WTC11 (cell line): ENCODE measurements around the gene MAP3K3. TPM values are rescaled to one million over a fixed set of nuclear protein-coding genes. Genes with fewer than 3 reads are reported as not detected.

Experiments used
- ATAC-seq: fragments of 200-7000 bp; cut with Tn5 transposase; 2 replicates; pipeline ENCODE4 v1.10.0; 2021; ENCODE audit warnings: mild to moderate bottlenecking, moderate library complexity
- CTCF ChIA-PET: fragments of 300-600 bp; sonication (Branson Sonifier 250); formaldehyde crosslinking; loops from one replicate; lab custom pipeline; 2021; ENCODE audit warnings: antibody characterized with exemption; lab: Charles Lee
- POLR2A ChIA-PET: fragments of 350-600 bp; sonication (Branson Sonifier 250); formaldehyde crosslinking; loops from one replicate; lab custom pipeline; 2021; ENCODE audit warnings: antibody characterized with exemption; lab: Charles Lee
- DNase-seq: peaks from one replicate; pipeline ENCODE4 v3.0.0; 2021; ENCODE audit warnings: low spot score
- H3K27ac Mint-ChIP-seq: 2 replicates; pipeline ENCODE4 v1.8.0; 2021; ENCODE audit warnings: mixed read lengths
- H3K27me3 Mint-ChIP-seq: 2 replicates; pipeline ENCODE4 v1.8.0; 2021; ENCODE audit warnings: low read depth, mild to moderate bottlenecking, moderate library complexity, mixed read lengths
- H3K36me3 Mint-ChIP-seq: 2 replicates; pipeline ENCODE4 v1.8.0; 2021; ENCODE audit warnings: mixed read lengths
- H3K4me1 Mint-ChIP-seq: 2 replicates; pipeline ENCODE4 v1.8.0; 2022; ENCODE audit warnings: mixed read lengths
- H3K4me3 Mint-ChIP-seq: 2 replicates; pipeline ENCODE4 v1.8.0; 2021; ENCODE audit warnings: mild to moderate bottlenecking, moderate library complexity, mixed read lengths
- H3K9me3 Mint-ChIP-seq: 2 replicates; pipeline ENCODE4 v1.8.0; 2021; ENCODE audit warnings: mixed read lengths
- AFF4 ChIP-seq: sonication (generic); formaldehyde crosslinking; IDR thresholded peaks from 2 replicates; pipeline ENCODE4 v1.8.1; 2023; ENCODE audit warnings: mild to moderate bottlenecking, missing genetic modification reagents, borderline replicate concordance
- ATF6 ChIP-seq: sonication (generic); formaldehyde crosslinking; IDR thresholded peaks from 2 replicates; pipeline ENCODE4 v1.8.1; 2023; ENCODE audit warnings: mild to moderate bottlenecking, missing genetic modification reagents
- CREB1 ChIP-seq: sonication (generic); formaldehyde crosslinking; IDR thresholded peaks from 2 replicates; pipeline ENCODE4 v1.8.0; 2023; ENCODE audit warnings: mild to moderate bottlenecking, missing genetic modification reagents
- ETV6 ChIP-seq: sonication (generic); formaldehyde crosslinking; IDR thresholded peaks from 2 replicates; pipeline ENCODE4 v1.8.1; 2022; ENCODE audit warnings: mild to moderate bottlenecking, missing genetic modification reagents
- FOXJ3 ChIP-seq: sonication (generic); formaldehyde crosslinking; IDR thresholded peaks from 2 replicates; pipeline ENCODE4 v1.9.0; 2021; ENCODE audit warnings: missing genetic modification reagents, mild to moderate bottlenecking, borderline replicate concordance
- FOXK1 ChIP-seq: sonication (generic); formaldehyde crosslinking; IDR thresholded peaks from 2 replicates; pipeline ENCODE4 v1.8.0; 2022; ENCODE audit warnings: mild to moderate bottlenecking, moderate library complexity, missing genetic modification reagents
- GABPB1 ChIP-seq: sonication (generic); formaldehyde crosslinking; IDR thresholded peaks from 2 replicates; pipeline ENCODE4 v1.8.1; 2023; ENCODE audit warnings: mild to moderate bottlenecking, missing genetic modification reagents
- GRHL2 ChIP-seq: fragments of 250-450 bp; sonication (Bioruptor Pico); IDR thresholded peaks from 2 replicates; pipeline ENCODE4 v1.8.0; 2022; ENCODE audit warnings: mild to moderate bottlenecking, moderate library complexity; ENCODE audit not compliant: insufficient replicate concordance, severe bottlenecking
- JAZF1 ChIP-seq: fragments of 250-450 bp; sonication (Bioruptor Pico); IDR thresholded peaks from 2 replicates; pipeline ENCODE4 v1.9.0; 2021; ENCODE audit warnings: moderate library complexity, mild to moderate bottlenecking, inconsistent platforms
- MLX ChIP-seq: sonication (generic); formaldehyde crosslinking; IDR thresholded peaks from 2 replicates; pipeline ENCODE4 v1.8.1; 2023; ENCODE audit warnings: mild to moderate bottlenecking, missing genetic modification reagents, moderate library complexity
- NR3C1 ChIP-seq: sonication (generic); formaldehyde crosslinking; conservative IDR thresholded peaks from 2 replicates; pipeline ENCODE4 v1.8.1; 2023; ENCODE audit warnings: low read depth, mild to moderate bottlenecking, missing genetic modification reagents
- SMAD3 ChIP-seq: sonication (generic); formaldehyde crosslinking; IDR thresholded peaks from 2 replicates; pipeline ENCODE4 v1.8.0; 2022; ENCODE audit warnings: missing genetic modification reagents, mild to moderate bottlenecking, borderline replicate concordance
- SP1 ChIP-seq: sonication (generic); formaldehyde crosslinking; conservative IDR thresholded peaks from 2 replicates; pipeline ENCODE4 v1.8.1; 2022; ENCODE audit warnings: missing genetic modification reagents
- STAT6 ChIP-seq: sonication (generic); formaldehyde crosslinking; conservative IDR thresholded peaks from 2 replicates; pipeline ENCODE4 v1.8.1; 2023; ENCODE audit warnings: mild to moderate bottlenecking, low read depth, missing genetic modification reagents, moderate library complexity
- TEAD4 ChIP-seq: sonication (generic); formaldehyde crosslinking; IDR thresholded peaks from 2 replicates; pipeline ENCODE4 v1.8.0; 2022; ENCODE audit warnings: mild to moderate bottlenecking, missing genetic modification reagents
- USF2 ChIP-seq: sonication (generic); formaldehyde crosslinking; IDR thresholded peaks from 2 replicates; pipeline ENCODE4 v1.8.1; 2023; ENCODE audit warnings: mild to moderate bottlenecking, missing genetic modification reagents, moderate library complexity
- ZMAT4 ChIP-seq: fragments of 250-450 bp; sonication (Bioruptor Pico); IDR thresholded peaks from 2 replicates; pipeline ENCODE4 v1.9.0; 2021; ENCODE audit warnings: mild to moderate bottlenecking
- ZNF219 ChIP-seq: sonication (generic); formaldehyde crosslinking; IDR thresholded peaks from 2 replicates; pipeline ENCODE4 v1.8.0; 2023; ENCODE audit warnings: missing genetic modification reagents, mild to moderate bottlenecking, borderline replicate concordance
- ZNF317 ChIP-seq: sonication (generic); formaldehyde crosslinking; IDR thresholded peaks from 2 replicates; pipeline ENCODE4 v1.8.1; 2023; ENCODE audit warnings: low read depth, mild to moderate bottlenecking, moderate library complexity, missing genetic modification reagents, borderline replicate concordance
- ZNF512 ChIP-seq: sonication (generic); formaldehyde crosslinking; IDR thresholded peaks from 2 replicates; pipeline ENCODE4 v1.8.1; 2022; ENCODE audit warnings: missing genetic modification reagents, borderline replicate concordance
- total RNA-seq: library from RNA; stranded (reverse); gene quantifications from 3 replicates; pipeline ENCODE4 v1.2.3, GENCODE V29; 2021

The MAP3K3 gene
- total RNA-seq, 1 experiment from 2014 or later, result 25.7 TPM

- Mint-ChIP-seq H3K4me3 (no peak overlapping the region), H3K36me3 (no peaks in the 10 kb centered on the region; the same call in 1 of the 2 replicates), H3K27me3 (no peaks in the 10 kb centered on the region), H3K4me1 (peaks cover 50% of the 10 kb centered on the region), H3K27ac (peak overlapping the region; percentile 57; the same call in 1 of the 2 replicates), H3K9me3 (no peaks in the 10 kb centered on the region)
- ChIA-PET CTCF (interaction anchor here (2.0 to 3.5 kb wide), 5 partner anchors 18 to 270 kb away, joined by 7 to 34 read pairs (median 14); no protein-coding TSS in a partner anchor), POLR2A (no interaction called here)
- no peak for ATAC-seq
- DNase-seq, result no peak
- TF ChIP-seq GABPB1 (CRISPR knock-in tag) (no peak), ZNF219 (CRISPR knock-in tag) (no peak), CREB1 (CRISPR knock-in tag) (no peak), SMAD3 (CRISPR knock-in tag) (no peak), FOXK1 (CRISPR knock-in tag) (no peak), ATF6 (CRISPR knock-in tag) (no peak), ZNF317 (no peak)
Observed at GRCh38 chr17:63676584-63676983, 54.4 kb downstream of the MAP3K3 start.

- Mint-ChIP-seq H3K27ac (no peak overlapping the region), H3K4me3 (no peak overlapping the region), H3K9me3 (no peaks in the 10 kb centered on the region), H3K4me1 (peaks cover 33% of the 10 kb centered on the region), H3K27me3 (no peaks in the 10 kb centered on the region), H3K36me3 (peaks cover 11% of the 10 kb centered on the region)
- ChIA-PET CTCF (interaction anchor here (0.6 to 3.5 kb wide), 32 partner anchors 9 to 499 kb away, joined by 3 to 31 read pairs (median 6); partner anchors contain the start of genes DCAF7 and MAP3K3), POLR2A (interaction anchor here (0.5 to 1.1 kb wide), 5 partner anchors 21 to 253 kb away, joined by 3 to 7 read pairs (median 3); partner anchors contain the start of genes LIMD2 and MAP3K3)
- ATAC-seq (peak; percentile 83), DNase-seq (no peak)
- TF ChIP-seq ETV6, result no peak
- TF ChIP-seq ZNF512 (CRISPR knock-in tag), result no peak
- TF ChIP-seq USF2 (CRISPR knock-in tag), result no peak
- TF ChIP-seq TEAD4 (CRISPR knock-in tag), result no peak
- TF ChIP-seq ZMAT4 (CRISPR knock-in tag), result no peak
- TF ChIP-seq FOXJ3 (CRISPR knock-in tag), result no peak
- no peak for TF ChIP-seq STAT6
- no peak for TF ChIP-seq AFF4 (CRISPR knock-in tag)
- TF ChIP-seq NR3C1, result no peak
- TF ChIP-seq JAZF1, result no peak
- TF ChIP-seq GRHL2 (CRISPR knock-in tag), result no peak
- TF ChIP-seq SP1 (CRISPR knock-in tag), result no peak
- no peak for TF ChIP-seq MLX (CRISPR knock-in tag)
Observed at GRCh38 chr17:63679214-63679613, 57.0 kb downstream of the MAP3K3 start.
